Bone marrow (tissue), 2 donors: ENCODE measurements around the gene UNK.
A peak's percentile ranks its signal among the peaks of the same experiment; 100 is the strongest.

Experiments
- DNase-seq, 2 donors: peaks; one replicate each; lab custom pipeline; 2025; lab: John Stamatoyannopoulos, UW

UNK gene

GRCh38 chr17:75784473-75785015 is at the start of gene UNK:
Gene UNK, plus strand, starts transcription at chr17:75784806. Its CDS starts 75 bp downstream, at chr17:75784881.
- DNase-seq, result peak; percentile 96 to 100

DNA sequence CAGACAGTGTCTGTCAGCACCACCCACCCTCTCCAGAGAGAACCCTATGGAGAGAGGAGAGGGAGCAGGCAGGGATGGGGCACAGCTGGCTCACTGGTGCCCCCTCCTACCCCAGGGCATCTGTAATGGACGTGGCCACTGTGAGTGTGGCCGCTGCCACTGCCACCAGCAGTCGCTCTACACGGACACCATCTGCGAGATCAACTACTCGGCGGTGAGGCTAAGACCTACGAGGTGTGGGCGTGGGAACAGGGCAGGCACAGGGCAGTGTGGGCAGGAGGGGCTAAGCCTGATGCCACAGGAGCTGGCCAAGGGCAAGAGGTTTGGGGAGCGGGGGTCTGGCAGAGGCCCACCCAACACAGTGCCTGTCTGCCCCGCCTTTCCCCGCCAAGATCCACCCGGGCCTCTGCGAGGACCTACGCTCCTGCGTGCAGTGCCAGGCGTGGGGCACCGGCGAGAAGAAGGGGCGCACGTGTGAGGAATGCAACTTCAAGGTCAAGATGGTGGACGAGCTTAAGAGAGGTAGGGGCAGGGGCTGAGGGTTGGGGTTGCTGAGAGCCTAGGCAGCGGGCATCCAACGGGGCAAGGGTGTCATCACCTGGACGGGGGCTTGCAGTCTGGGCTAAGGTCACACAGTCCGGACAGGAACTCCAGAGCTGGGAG is 48.3 kb upstream of the UNK start:
- DNase-seq, result no peak

- DNase-seq, result no peak
Observed at GRCh38 chr17:75737133-75737962, 47.3 kb upstream of the UNK start.

DNA sequence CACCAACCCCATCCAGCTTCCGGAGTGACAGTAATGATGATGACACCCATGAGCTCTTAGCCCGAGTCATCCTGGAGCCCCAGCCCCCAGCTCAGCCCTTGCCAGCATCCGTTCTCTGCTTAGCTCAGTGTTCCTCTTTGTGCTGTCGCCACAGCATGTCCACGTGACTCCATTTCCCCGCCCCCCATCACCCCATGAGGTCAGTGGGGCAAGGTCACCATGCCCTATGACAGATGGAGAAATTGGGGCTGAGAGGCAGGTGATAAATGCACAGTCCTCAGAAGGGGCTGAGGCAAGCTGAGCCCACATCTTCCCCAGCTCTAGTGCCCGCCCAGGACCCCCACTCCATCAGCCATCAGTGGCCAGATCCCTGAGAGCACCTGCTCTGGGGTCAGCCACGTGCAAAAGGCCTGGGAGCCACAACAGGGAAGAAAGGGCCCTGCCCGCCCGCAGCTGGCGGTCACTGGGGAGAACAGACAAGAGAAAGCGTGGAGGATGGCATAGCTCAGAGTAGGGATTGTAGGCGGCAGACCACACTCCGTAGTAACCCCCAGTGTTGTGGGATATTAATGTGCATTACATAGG is 46.3 kb upstream of the UNK start:
- peak; percentile 72 to 73 for DNase-seq

DNA sequence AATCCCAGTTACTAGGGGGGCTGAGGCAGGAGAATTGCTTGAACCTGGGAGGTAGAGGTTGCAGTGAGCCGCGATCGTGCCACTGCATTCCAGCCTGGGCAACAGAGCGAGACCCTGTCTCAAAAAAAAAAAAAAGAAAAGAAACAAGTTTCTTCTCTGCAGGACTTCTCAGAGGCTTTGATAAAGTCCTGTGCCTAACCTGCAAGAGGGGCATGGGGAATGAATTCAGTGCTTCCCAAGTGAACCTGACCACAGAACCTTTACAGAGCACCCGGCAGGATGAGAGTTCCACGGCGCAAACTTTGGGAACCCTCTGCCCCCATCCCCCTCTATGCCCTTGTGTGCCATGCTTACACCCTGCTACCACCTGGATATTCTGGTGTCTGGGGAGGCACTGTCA is 45.4 kb upstream of the UNK start:
- DNase-seq, result no peak

DNA sequence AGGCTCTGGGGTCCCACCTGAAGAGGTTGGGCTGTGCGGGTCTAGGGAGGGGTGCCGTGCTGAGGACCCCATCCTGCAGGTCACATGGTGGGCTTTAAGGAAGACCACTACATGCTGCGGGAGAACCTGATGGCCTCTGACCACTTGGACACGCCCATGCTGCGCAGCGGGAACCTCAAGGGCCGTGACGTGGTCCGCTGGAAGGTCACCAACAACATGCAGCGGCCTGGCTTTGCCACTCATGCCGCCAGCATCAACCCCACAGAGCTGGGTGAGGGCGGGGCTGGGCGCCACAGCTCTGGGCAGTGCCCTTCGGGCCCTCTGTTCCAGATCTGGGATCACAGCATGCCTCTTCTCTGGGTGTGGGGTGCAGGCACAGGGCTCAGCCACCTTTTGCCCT is 44.8 kb upstream of the UNK start:
- DNase-seq, result no peak

DNA sequence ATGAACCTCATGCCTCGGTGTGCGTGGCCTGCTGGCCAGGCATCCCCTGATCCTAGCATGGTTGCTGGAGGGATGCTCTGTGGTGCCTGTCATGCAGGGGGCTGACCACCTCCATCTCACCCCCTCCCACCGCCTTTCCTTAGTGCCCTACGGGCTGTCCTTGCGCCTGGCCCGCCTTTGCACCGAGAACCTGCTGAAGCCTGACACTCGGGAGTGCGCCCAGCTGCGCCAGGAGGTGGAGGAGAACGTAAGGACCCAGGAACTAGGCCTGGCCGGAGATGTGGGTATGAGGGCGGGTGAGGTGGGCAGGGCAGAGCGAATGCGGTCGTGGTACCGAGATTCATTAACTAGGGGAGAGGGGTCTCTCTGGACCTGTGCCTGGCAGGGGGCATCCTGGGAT is 44.4 kb upstream of the UNK start:
- no peak for DNase-seq

DNA sequence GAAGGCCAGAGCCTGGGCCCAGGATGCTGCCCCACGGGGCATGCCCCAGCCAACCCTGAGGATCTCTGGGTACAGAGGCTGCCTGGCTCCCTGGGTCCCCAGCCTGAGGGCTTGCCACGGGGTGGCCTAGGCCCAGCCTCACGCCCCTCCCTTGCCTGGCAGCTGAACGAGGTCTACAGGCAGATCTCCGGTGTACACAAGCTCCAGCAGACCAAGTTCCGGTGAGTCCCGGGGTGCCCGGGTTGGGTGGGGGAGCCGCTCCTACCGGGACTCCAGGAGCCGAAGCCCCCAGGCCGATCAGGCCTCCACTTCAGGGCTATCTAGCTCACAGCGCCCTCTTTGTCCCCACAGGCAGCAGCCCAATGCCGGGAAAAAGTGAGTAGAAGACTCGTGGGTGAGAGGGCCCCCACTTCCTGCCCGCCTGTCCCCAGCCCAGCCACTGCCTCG is 44.0 kb upstream of the UNK start:
- DNase-seq, result no peak

DNA sequence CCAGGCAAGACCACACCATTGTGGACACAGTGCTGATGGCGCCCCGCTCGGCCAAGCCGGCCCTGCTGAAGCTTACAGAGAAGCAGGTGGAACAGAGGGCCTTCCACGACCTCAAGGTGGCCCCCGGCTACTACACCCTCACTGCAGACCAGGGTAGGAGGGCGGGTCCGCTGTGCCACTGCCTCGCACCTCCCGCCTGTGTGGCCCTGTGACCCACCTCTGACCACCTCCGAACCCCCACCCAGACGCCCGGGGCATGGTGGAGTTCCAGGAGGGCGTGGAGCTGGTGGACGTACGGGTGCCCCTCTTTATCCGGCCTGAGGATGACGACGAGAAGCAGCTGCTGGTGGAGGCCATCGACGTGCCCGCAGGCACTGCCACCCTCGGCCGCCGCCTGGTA is 42.3 kb upstream of the UNK start:
- no peak for DNase-seq

DNA sequence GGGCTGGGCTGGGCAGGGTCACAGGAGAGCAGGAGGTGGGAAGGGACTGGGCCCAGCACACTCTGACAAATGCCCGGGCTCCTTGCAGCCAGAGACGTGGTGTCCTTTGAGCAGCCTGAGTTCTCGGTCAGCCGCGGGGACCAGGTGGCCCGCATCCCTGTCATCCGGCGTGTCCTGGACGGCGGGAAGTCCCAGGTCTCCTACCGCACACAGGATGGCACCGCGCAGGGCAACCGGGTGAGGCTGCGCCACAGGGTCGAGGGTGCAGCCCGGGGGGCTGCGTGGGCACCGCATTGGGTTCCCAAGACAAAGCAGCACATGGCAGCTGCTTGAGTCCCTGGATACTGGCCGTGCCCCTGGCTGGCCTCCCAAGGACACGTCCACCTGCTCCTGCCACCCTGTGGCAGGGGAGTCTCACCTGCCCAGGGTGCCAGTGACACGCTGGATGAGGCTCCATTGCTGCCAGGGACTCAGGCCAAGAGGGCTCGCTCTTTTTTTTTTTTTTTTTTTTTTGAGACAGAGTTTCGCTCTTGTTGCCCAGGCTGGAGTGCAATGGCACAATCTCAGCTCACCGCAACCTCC is 40.9 kb upstream of the UNK start:
- no peak for DNase-seq

DNA sequence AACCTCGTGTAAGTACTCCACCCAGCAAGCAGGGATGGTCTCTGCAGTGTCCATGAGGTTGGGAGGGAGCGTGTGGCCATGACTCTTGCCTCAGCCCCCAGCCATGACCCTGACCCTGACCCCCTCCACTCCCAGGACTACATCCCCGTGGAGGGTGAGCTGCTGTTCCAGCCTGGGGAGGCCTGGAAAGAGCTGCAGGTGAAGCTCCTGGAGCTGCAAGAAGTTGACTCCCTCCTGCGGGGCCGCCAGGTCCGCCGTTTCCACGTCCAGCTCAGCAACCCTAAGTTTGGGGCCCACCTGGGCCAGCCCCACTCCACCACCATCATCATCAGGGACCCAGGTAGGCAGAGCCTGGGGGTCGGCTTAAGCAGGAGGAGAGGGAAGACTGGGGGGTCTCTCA is 35.9 kb upstream of the UNK start:
- DNase-seq, result no peak

DNA sequence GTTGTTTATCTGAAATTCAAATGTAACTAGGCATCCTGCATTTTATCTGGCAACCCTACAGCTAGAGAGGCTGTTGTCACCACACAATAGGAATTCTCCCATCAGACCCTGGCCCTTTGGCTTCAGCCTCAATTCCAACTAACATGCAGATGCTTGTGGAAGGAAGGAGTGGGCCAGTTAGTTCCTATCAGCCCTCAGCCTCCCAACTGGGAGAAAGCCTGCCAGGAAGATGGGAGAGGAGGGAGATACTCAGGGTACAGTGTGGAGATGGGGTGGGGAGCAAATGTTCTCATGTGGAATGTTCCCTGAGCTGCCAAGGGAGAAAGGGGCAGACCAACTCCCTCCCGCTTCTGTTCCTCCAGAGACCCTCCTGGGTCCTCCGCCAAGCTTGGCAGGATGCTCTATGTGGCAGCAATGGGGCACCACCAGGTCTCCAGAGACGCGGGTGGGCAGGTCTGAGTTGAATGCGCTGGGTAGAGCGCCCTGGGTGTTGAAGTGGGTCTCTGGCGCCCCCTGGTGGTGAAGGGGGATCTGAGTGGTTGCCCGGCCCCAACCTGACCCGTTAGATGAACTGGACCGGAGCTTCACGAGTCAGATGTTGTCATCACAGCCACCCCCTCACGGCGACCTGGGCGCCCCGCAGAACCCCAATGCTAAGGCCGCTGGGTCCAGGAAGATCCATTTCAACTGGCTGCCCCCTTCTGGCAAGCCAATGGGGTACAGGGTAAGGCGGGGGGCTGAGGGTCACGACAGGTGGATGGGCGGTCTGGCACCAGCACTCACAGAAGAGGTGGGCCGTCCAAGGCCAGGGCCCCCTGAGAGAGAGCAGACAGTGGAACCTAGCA is 34.8 kb upstream of the UNK start:
- peak; percentile 65 to 71 for DNase-seq

GRCh38 chr17:75750661-75751423 is 33.8 kb upstream of the UNK start:
- DNase-seq, result no peak

DNA sequence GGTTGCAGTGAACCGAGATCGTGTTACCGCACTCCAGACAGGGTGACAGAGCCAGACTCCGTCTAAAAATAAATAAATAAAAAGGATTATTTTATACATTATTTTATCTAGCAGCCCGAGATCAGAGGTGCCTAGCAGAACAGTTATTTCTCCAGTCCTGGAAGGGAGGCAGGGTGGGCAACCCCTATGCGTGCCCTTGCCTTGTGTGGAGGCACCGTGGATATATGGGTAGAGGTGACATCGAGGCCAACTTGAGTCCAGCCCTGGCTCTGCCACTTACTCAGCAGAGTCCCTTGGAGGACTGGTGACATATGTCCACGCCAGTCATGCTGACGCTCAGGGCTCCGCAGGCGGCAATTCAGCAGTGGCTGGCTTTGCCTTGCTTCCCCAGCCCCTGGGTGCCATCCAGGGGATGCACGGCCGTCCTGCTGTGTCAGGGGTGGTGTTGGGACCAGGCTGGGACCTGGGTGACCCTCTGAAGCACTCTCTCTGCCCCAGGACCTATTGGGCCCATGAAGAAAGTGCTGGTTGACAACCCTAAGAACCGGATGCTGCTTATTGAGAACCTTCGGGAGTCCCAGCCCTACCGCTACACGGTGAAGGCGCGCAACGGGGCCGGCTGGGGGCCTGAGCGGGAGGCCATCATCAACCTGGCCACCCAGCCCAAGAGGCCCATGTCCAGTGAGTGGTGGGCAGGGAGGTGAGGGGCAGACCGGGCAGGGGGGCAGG is 32.8 kb upstream of the UNK start:
- DNase-seq, result no peak

DNA sequence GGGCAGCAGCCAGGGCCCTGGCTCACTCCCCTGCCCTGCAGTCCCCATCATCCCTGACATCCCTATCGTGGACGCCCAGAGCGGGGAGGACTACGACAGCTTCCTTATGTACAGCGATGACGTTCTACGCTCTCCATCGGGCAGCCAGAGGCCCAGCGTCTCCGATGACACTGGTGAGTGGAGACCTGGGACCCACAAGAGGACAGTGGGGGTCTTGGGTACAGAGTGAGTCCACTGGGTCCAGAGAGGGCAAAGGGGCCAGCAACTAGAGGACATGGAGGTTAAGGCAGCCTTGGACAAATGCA is 32.2 kb upstream of the UNK start:
- no peak for DNase-seq

DNA sequence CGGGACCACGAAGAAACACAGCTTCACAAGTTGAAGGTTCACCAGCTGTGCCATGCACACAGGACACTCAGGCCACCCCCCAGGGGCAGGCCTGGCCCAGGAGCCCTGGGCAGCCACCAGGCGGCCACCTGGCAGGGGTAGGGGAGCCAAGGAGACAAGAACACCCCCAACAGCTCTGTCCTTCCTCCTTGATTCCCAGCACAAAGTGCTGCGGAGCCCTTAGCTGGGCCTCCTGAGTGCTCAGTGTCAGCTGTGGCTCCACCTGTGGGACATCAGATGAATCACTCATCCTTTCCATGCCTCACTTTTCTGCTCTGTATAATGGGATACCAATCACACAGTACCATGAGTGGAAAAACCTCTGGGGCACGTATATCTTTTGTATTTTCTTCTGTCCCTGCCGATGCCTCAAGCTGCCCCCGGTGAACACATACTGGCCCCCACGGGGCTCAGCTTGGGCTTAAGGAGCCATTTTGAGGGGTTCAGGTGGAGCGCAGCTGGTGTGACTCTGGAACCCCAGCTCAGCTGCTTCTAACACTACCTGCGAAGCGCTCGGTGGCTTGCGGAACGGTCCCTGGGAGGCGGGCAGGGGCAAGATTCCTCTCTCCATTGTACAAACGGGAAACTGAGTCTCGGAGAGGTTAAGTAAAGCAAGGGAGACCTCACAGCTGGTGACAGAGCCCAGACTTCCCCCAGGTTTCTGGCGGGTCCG is 31.6 kb upstream of the UNK start:
- DNase-seq, result no peak

GRCh38 chr17:75753514-75754377 is 30.9 kb upstream of the UNK start:
- peak; percentile 40 to 55 for DNase-seq

GRCh38 chr17:75754378-75755204 is 30.0 kb upstream of the UNK start:
- no peak for DNase-seq
